ENCODE measurements around the gene SCAPER. TPM values are rescaled to one million over a fixed set of nuclear protein-coding genes. Genes with fewer than 3 reads are reported as not detected.

The SCAPER gene
- total RNA-seq, 1 experiment from 2014 or later: 10.3 TPM

DNA sequence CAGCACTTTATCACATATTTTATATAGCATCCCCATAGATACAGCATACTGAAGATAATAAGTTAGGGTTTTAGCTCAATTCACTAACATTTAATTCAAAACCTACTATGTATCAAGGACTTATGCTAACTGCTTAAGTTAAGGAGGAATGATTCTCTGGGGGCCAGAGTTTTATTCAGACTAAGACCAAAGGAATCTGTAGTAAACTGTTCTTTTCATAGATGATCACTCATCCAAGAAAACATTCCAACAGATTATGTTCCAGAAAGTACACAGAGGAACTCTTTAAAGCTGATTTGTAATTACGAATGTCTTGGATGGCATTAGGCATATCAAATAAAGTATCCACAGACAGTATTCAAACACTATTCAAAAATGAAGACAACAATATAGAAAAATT, 226.4 kb downstream of the SCAPER start:
- no peaks in the 10 kb centered on the region for H3K27me3 Mint-ChIP-seq (ENCODE audit: low read depth)
- no peak for DNase-seq (ENCODE audit: low spot score)
- CTCF ChIA-PET: no interaction called here
- H3K9me3 Mint-ChIP-seq: no peaks in the 10 kb centered on the region
- TF ChIP-seq ZNF396 (CRISPR knock-in tag; IDR thresholded peaks at IDR 0.05; ENCODE audit: borderline replicate concordance) (no peak), ZBTB21 (CRISPR knock-in tag; IDR thresholded peaks at IDR 0.05; ENCODE audit: borderline replicate concordance) (no peak), ZNF121 (CRISPR knock-in tag; IDR thresholded peaks at IDR 0.05) (no peak), ESRRA (CRISPR knock-in tag; IDR thresholded peaks at IDR 0.05; ENCODE audit: borderline replicate concordance) (no peak), FOXJ3 (CRISPR knock-in tag; IDR thresholded peaks at IDR 0.05; ENCODE audit: borderline replicate concordance) (no peak), CBFB (CRISPR knock-in tag; IDR thresholded peaks at IDR 0.05; ENCODE audit: low read depth) (no peak), CREB1 (CRISPR knock-in tag; IDR thresholded peaks at IDR 0.05) (no peak), IRF2 (CRISPR knock-in tag; IDR thresholded peaks at IDR 0.05; ENCODE audit: borderline replicate concordance, low read depth) (no peak), NR2C2 (CRISPR knock-in tag; IDR thresholded peaks at IDR 0.05) (no peak), EMX1 (CRISPR knock-in tag; IDR thresholded peaks at IDR 0.05) (no peak), SP1 (CRISPR knock-in tag; conservative IDR thresholded peaks at IDR 0.05) (no peak), ELF4 (CRISPR knock-in tag; IDR thresholded peaks at IDR 0.05; ENCODE audit: low read depth) (no peak), ZNF416 (CRISPR knock-in tag; IDR thresholded peaks at IDR 0.05) (no peak), ZNF219 (CRISPR knock-in tag; IDR thresholded peaks at IDR 0.05; ENCODE audit: borderline replicate concordance) (no peak), FOXP1 (CRISPR knock-in tag; IDR thresholded peaks at IDR 0.05; ENCODE audit: borderline replicate concordance) (no peak)
- TF ChIP-seq, protein P1, sequence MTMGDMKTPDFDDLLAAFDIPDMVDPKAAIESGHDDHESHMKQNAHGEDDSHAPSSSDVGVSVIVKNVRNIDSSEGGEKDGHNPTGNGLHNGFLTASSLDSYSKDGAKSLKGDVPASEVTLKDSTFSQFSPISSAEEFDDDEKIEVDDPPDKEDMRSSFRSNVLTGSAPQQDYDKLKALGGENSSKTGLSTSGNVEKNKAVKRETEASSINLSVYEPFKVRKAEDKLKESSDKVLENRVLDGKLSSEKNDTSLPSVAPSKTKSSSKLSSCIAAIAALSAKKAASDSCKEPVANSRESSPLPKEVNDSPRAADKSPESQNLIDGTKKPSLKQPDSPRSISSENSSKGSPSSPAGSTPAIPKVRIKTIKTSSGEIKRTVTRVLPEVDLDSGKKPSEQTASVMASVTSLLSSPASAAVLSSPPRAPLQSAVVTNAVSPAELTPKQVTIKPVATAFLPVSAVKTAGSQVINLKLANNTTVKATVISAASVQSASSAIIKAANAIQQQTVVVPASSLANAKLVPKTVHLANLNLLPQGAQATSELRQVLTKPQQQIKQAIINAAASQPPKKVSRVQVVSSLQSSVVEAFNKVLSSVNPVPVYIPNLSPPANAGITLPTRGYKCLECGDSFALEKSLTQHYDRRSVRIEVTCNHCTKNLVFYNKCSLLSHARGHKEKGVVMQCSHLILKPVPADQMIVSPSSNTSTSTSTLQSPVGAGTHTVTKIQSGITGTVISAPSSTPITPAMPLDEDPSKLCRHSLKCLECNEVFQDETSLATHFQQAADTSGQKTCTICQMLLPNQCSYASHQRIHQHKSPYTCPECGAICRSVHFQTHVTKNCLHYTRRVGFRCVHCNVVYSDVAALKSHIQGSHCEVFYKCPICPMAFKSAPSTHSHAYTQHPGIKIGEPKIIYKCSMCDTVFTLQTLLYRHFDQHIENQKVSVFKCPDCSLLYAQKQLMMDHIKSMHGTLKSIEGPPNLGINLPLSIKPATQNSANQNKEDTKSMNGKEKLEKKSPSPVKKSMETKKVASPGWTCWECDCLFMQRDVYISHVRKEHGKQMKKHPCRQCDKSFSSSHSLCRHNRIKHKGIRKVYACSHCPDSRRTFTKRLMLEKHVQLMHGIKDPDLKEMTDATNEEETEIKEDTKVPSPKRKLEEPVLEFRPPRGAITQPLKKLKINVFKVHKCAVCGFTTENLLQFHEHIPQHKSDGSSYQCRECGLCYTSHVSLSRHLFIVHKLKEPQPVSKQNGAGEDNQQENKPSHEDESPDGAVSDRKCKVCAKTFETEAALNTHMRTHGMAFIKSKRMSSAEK (CRISPR knock-in tag; IDR thresholded peaks at IDR 0.05; ENCODE audit: borderline replicate concordance): no peak
- TF ChIP-seq, protein P2, sequence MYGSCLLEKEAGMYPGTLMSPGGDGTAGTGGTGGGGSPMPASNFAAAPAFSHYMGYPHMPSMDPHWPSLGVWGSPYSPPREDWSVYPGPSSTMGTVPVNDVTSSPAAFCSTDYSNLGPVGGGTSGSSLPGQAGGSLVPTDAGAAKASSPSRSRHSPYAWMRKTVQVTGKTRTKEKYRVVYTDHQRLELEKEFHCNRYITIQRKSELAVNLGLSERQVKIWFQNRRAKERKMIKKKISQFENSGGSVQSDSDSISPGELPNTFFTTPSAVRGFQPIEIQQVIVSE (CRISPR knock-in tag; IDR thresholded peaks at IDR 0.05; ENCODE audit: borderline replicate concordance): no peak
- TF ChIP-seq, protein P3, sequence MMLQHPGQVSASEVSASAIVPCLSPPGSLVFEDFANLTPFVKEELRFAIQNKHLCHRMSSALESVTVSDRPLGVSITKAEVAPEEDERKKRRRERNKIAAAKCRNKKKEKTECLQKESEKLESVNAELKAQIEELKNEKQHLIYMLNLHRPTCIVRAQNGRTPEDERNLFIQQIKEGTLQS (CRISPR knock-in tag; conservative IDR thresholded peaks at IDR 0.05): no peak
- TF ChIP-seq, protein P4, sequence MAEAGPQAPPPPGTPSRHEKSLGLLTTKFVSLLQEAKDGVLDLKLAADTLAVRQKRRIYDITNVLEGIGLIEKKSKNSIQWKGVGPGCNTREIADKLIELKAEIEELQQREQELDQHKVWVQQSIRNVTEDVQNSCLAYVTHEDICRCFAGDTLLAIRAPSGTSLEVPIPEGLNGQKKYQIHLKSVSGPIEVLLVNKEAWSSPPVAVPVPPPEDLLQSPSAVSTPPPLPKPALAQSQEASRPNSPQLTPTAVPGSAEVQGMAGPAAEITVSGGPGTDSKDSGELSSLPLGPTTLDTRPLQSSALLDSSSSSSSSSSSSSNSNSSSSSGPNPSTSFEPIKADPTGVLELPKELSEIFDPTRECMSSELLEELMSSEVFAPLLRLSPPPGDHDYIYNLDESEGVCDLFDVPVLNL (CRISPR knock-in tag; IDR thresholded peaks at IDR 0.05; ENCODE audit: borderline replicate concordance, low read depth): no peak
- TF ChIP-seq, protein P5, sequence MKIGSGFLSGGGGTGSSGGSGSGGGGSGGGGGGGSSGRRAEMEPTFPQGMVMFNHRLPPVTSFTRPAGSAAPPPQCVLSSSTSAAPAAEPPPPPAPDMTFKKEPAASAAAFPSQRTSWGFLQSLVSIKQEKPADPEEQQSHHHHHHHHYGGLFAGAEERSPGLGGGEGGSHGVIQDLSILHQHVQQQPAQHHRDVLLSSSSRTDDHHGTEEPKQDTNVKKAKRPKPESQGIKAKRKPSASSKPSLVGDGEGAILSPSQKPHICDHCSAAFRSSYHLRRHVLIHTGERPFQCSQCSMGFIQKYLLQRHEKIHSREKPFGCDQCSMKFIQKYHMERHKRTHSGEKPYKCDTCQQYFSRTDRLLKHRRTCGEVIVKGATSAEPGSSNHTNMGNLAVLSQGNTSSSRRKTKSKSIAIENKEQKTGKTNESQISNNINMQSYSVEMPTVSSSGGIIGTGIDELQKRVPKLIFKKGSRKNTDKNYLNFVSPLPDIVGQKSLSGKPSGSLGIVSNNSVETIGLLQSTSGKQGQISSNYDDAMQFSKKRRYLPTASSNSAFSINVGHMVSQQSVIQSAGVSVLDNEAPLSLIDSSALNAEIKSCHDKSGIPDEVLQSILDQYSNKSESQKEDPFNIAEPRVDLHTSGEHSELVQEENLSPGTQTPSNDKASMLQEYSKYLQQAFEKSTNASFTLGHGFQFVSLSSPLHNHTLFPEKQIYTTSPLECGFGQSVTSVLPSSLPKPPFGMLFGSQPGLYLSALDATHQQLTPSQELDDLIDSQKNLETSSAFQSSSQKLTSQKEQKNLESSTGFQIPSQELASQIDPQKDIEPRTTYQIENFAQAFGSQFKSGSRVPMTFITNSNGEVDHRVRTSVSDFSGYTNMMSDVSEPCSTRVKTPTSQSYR (CRISPR knock-in tag; IDR thresholded peaks at IDR 0.05): no peak
- H3K4me1 Mint-ChIP-seq: no peaks in the 10 kb centered on the region
- no peak overlapping the region for H3K27ac Mint-ChIP-seq
- no peaks in the 10 kb centered on the region for H3K36me3 Mint-ChIP-seq
- H3K4me3 Mint-ChIP-seq: no peak overlapping the region
- no peak for ATAC-seq
- POLR2A ChIA-PET: no interaction called here

Measured in WTC11 (cell line).